HT-29 (cell line): Measurements from ENCODE around the gene JAZF1. TPM values are rescaled to one million over a fixed set of nuclear protein-coding genes. Genes with fewer than 3 reads are reported as not detected.

ENCODE experiments used
- DNase-seq: peaks from one replicate; pipeline ENCODE4 v3.0.0-alpha.2; 2015; ENCODE audit warnings: low spot score
- total RNA-seq: library from RNA; depleted of rRNA; stranded (reverse); fragments of >200 nt; shearing (Covaris generic); gene quantifications from 2 replicates; pipeline ENCODE4 v1.2.3, GENCODE V29; 2014

The JAZF1 gene
- total RNA-seq, 1 experiment from 2014 or later = not detected

- DNase-seq = no peak
Measured at GRCh38 chr7:28191751-28192150, 11.2 kb upstream of the JAZF1 start.

DNA sequence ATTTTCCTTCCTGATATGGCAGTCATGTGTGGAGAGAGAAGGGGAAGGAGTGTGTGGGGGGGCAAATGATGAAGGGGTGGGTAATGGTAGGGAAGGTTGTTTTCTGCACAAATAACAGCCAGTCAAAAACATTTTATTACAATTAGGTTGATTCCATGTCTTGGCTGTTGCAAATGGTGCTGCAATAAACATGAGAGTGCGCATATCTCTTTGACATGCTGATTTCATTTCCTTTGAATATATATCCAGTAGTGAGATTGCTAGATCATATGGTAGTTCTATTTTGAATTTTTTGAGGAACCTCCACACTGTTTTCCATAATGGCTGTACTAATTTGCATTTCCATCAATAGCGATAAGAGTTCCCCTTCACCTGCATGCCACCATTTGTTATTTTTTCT, 10.6 kb upstream of the JAZF1 start:
- no peak for DNase-seq

GRCh38 chr7:28190077-28190710, 9.6 kb upstream of the JAZF1 start:
- no peak for DNase-seq

DNA sequence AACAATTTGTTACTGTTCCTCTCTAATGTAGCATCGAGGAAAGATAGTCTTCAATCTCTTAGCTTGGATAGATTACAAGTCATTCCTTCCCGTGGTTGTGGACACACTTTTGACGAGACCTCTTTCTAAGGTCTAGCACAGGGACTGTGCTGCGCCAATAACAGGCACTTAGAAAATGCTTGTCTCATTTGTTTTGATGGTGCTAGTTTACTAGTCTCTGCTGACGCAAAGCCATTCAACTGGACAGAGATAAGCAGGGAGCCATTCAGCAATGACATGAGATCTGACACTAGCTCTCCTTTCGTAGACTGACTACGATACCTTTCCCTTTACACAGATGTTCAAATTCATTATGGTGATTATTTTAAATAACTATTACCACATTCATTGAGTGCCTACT, 6.4 kb upstream of the JAZF1 start:
- DNase-seq = no peak

GRCh38 chr7:28183627-28184026, 3.0 kb upstream of the JAZF1 start:
- no peak for DNase-seq

DNA sequence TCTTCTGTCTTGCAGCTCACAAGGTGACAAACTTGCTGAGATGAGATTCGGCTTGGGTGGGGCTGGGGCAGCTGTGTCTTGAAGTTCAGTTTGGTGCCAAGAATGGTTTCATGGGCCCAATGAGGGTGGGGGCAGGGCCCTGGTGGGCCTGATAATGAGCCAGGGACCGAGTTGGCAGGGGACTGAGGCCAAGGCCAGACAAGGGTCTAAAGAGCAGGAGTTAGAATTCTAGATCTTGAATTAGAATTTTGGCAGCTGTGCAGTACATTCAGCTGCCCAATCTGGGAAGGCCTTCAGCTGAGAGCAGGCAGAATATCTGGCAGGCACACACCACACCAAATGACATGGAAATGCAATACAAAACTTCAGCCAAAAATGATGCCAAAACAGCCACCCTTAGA, 1.5 kb upstream of the JAZF1 start:
- DNase-seq = no peak

DNA sequence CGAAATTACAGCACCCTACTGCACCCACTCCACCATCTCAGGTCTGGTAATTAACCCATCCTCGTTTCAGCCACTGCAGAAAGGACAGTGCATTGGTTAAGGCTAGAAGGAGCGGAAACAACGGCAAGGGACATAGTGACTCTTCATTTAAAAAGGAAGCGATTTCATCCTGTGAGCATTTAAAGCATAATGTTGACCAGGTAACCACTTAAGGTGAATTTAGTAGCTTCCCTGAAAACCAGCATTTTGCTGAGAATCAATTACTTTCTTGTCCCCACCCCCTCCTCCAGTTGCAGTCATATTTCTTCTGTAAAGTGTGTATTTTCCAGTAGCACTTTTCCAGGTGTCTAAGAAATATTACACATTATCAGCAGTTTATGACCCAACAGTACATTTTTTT, 821 bp upstream of the JAZF1 start:
- DNase-seq = no peak

DNA sequence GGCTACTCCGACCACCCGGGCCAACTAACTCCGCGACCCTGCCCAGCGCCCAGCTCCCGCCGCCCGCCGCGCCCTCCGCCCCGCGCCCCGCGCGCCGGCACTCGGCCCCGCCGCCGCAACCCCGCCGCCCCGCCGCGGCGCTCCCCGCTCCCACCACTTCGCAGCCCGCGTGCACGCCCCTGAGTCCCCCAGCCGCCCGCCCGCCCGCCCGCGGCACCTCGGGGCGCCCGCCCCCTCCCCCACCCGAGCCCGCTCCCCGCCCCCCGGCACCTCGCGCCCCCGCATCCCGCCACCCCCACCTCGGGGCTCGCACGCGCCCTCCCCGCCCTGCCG, 598 bp downstream of the JAZF1 start:
- DNase-seq = no peak

GRCh38 chr7:28179120-28180030, 1.2 kb downstream of the JAZF1 start:
- peak; percentile 28 for DNase-seq

- no peak for DNase-seq
Measured at GRCh38 chr7:28178599-28178998, 2.0 kb downstream of the JAZF1 start.

- DNase-seq = no peak
Measured at GRCh38 chr7:28177836-28178235, 2.8 kb downstream of the JAZF1 start.

DNA sequence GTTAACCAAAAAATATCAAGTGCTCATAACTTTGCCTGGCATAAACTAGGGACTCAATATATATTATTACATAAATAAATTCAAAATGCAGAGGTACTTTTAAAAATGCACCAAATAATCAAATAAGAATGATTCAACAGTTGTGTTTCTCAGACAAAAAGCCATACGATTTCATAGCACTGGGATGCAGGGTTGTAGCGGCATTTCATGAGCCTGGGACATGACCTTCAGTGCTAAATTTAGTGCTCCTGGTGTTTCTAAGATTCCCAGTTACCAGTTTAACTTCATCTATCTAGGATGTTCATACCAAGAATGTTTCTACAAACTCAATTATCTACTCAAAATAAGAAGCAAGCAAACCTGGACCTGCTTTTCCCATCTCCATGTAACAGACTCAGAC, 4.0 kb downstream of the JAZF1 start:
- DNase-seq = no peak

DNA sequence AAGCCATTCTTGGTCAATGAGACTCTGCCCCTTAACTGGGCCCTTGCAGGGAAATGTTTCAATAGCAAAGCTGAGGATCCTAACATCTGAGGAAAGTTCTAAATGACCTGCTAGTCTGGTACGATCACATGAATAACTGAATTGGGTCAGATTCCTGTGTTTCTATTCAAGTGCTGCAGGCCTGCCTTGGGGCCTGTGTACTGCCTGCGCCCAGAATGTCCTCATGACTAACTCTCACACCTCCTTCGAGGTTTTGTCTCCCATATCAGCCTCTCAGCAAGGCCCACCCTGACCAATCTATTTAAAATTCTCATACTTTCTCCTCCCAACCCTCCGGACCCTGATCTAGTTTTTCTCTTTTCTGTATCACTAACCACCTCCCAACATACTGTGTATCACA, 4.4 kb downstream of the JAZF1 start:
- no peak for DNase-seq

- no peak for DNase-seq
Measured at GRCh38 chr7:28174901-28175661, 5.5 kb downstream of the JAZF1 start.

DNA sequence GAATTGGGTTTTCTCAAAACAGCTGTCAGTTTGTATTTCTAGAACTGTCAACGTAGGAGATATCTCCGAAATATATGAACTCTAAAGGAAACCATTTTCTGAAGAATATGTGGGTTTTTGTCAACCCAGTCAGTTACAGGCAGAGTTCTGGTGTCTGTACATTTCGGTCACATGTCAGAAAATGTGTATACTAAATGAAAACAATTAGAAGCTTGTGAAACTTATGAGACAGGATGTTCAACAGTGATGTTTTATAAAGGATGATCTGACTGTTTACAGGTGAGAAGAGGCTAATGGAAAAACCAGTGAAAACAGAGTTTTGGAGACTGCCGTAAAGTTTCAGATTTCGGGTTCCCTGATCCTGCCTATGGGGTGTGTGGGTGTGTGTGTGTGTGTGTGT, 6.2 kb downstream of the JAZF1 start:
- DNase-seq = no peak

DNA sequence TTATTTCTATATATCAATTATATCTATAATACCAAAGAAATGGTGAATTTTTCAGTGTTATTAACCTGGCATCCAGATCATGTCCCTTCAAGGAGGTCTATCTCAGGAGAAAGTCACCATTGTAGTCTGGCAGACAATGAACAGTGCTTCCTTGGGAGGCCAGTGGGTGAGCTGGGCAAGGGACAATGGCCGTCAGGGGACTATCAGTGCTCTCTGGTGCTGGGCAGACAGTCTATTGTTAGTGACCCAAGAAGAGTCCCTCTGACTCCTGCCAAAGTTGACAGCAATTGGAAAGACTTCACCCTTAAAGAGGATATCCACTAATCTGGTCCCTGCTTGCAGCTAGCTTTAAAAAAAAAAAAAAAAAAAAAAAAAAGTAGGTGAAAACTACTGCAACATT, 7.1 kb downstream of the JAZF1 start:
- no peak for DNase-seq

GRCh38 chr7:28172958-28173357, 7.6 kb downstream of the JAZF1 start:
- no peak for DNase-seq

DNA sequence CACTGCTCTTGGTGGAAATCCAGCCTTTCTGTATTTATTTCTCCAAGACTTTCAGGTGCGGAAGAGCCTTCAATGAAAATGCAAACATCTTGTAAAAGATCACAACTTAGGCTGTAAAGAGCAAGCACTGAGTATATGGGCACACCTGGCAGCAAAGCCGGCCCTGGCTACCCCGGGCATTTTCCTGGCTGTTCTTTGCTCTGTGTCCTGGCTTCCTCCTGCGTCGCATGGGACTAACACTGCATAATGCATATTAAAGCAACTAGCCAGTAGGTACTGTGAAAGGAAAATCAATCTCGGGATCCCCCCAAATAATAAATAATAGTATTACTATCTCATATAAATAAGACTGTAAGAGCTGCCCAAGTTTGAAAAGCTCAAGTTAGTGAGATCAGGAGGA, 9.9 kb downstream of the JAZF1 start:
- no peak for DNase-seq

- DNase-seq = no peak
Measured at GRCh38 chr7:28169230-28169629, 11.4 kb downstream of the JAZF1 start.

GRCh38 chr7:28168393-28169158, 12.0 kb downstream of the JAZF1 start:
- DNase-seq = no peak

DNA sequence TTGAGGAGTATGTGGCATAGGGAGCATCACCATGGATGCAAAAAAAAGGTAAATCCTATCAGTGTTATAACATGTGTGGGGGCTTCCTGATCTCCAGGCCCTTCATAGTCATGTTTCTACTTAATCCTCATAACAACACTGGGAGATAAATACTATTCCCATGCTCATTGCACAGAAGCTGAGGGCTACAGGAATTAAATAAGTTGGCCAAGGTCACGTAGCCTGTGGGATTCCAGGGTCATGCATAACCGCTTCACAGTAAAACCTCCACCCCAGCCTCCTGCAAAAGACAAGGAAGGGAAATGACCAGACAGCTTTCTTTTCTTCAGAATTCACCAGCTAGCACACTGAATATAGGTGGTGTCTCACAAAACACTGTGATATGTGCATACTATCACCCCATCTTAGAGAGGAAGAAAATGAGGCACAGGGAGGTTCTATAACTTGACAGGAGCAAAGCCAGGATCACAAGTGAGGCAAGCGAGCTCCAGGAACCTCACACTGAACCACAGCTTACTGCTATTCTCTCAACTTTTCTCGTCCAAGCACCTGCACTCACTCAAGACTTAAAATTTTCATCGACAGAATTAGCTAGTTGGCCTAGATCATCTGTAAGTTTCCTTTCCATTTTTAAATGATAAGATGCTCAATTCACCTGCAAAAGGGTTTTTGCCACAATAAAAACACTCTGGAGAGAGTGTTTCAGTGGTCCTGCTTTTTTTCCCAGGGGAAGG, 13.4 kb downstream of the JAZF1 start:
- no peak for DNase-seq
